ENCODE data around the gene ZFP69B.
"Not testable (repeated sequence)": the region's sequence is repeated elsewhere in the genome, so short reads cannot be mapped to it uniquely, and the experiment has no call there.

ZFP69B gene

GRCh38 chr1:40435471-40435870 is 14.8 kb upstream of the ZFP69B start:
- in situ Hi-C loops (cut with MboI; ENCODE audit: low sequenced_read_pairs) = no loop called here

- in situ Hi-C loops (cut with MboI; ENCODE audit: low sequenced_read_pairs) = no loop called here
These were observed 14.4 kb upstream of the ZFP69B start for GRCh38 chr1:40435876-40436275.

- in situ Hi-C loops (cut with MboI; ENCODE audit: low sequenced_read_pairs) = no loop called here
These were observed 11.8 kb upstream of the ZFP69B start for GRCh38 chr1:40438391-40439015.

GRCh38 chr1:40439247-40439646 is 11.0 kb upstream of the ZFP69B start:
- in situ Hi-C loops (cut with MboI; ENCODE audit: low sequenced_read_pairs) = no loop called here

GRCh38 chr1:40450495-40451237 is 390 bp downstream of the ZFP69B start:
- in situ Hi-C loops (cut with MboI; ENCODE audit: low sequenced_read_pairs) = no loop called here

GRCh38 chr1:40451238-40451585 is 936 bp downstream of the ZFP69B start:
- in situ Hi-C loops (cut with MboI; ENCODE audit: low sequenced_read_pairs) = no loop called here

- in situ Hi-C loops (cut with MboI; ENCODE audit: low sequenced_read_pairs) = no loop called here
These were observed 4.6 kb downstream of the ZFP69B start for GRCh38 chr1:40454873-40455272.

GRCh38 chr1:40462956-40463590 is 12.8 kb downstream of the ZFP69B start:
- in situ Hi-C loops (cut with MboI; ENCODE audit: low sequenced_read_pairs) = no loop called here

- in situ Hi-C loops (cut with MboI; ENCODE audit: low sequenced_read_pairs) = no loop called here
These were observed 19.1 kb downstream of the ZFP69B start for GRCh38 chr1:40469327-40469726.

- in situ Hi-C loops (cut with MboI; ENCODE audit: low sequenced_read_pairs) = no loop called here
These were observed 25.0 kb downstream of the ZFP69B start for GRCh38 chr1:40475268-40475667.

- in situ Hi-C loops (cut with MboI; ENCODE audit: low sequenced_read_pairs) = no loop called here
These were observed 26.8 kb downstream of the ZFP69B start, which contains the start of gene ZFP69 for GRCh38 chr1:40476924-40477677. TSS of gene ZFP69 (plus strand) at chr1:40477290. CDS start at chr1:40479362, 2,072 bp downstream.

GRCh38 chr1:40477678-40478053 is 27.4 kb downstream of the ZFP69B start:
- in situ Hi-C loops (cut with MboI; ENCODE audit: low sequenced_read_pairs) = no loop called here

GRCh38 chr1:40478276-40478675 is 28.0 kb downstream of the ZFP69B start:
- in situ Hi-C loops (cut with MboI; ENCODE audit: low sequenced_read_pairs) = no loop called here

- in situ Hi-C loops (cut with MboI; ENCODE audit: low sequenced_read_pairs) = no loop called here
These were observed 28.9 kb downstream of the ZFP69B start for GRCh38 chr1:40479156-40479555.

- in situ Hi-C loops (cut with MboI; ENCODE audit: low sequenced_read_pairs) = no loop called here
These were observed 45.1 kb downstream of the ZFP69B start for GRCh38 chr1:40495315-40495903.

- in situ Hi-C loops (cut with MboI; ENCODE audit: low sequenced_read_pairs) = not testable (repeated sequence)
These were observed 52.4 kb downstream of the ZFP69B start for GRCh38 chr1:40502651-40503050.

- in situ Hi-C loops (cut with MboI; ENCODE audit: low sequenced_read_pairs) = no loop called here
These were observed 57.7 kb downstream of the ZFP69B start for GRCh38 chr1:40507973-40508372.

GRCh38 chr1:40508375-40509341 is 58.4 kb downstream of the ZFP69B start, which contains the start of gene EXO5:
TSS of gene EXO5 (plus strand) at chr1:40508767. CDS start at chr1:40514545, 5,778 bp downstream.
- in situ Hi-C loops (cut with MboI; ENCODE audit: low sequenced_read_pairs) = no loop called here

Measured in HL-60/S4 (cell line).